Measurements from ENCODE around the gene PPP1R15B.

The PPP1R15B gene

DNA sequence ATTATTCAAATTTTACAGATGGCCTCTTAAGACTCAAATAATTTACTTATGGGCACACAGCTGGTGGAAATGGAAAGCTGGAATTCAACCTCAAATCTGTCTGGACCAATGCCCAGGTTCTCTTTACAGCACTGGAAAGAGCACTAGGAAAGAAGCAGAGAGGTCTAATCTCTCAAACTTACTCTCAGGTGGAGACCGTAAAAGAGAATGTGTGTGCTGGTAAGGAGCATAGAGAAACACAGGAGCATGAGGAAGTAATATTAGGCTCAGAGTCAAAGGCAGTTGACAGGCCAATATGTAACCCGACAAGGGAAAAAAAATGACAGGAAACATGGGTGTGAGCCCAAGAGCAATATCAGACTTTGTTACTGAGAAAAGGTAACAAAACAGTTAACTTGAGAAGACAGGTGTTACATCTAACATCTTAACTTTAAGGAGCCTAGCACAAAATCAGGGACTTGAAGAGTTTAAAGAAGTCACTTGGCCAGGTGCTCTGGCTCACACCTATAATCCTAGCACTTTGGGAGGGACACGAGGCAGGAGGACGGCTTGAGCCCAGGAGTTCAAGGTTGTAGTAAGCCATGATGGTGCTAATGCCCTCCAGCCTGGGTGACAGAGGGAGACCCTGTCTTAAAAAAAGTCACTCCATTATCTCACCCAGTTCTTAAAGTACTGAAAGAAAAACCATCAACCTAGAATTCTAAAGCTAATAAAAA is 20.7 kb downstream of the PPP1R15B start:
- TF ChIP-seq, protein P1, sequence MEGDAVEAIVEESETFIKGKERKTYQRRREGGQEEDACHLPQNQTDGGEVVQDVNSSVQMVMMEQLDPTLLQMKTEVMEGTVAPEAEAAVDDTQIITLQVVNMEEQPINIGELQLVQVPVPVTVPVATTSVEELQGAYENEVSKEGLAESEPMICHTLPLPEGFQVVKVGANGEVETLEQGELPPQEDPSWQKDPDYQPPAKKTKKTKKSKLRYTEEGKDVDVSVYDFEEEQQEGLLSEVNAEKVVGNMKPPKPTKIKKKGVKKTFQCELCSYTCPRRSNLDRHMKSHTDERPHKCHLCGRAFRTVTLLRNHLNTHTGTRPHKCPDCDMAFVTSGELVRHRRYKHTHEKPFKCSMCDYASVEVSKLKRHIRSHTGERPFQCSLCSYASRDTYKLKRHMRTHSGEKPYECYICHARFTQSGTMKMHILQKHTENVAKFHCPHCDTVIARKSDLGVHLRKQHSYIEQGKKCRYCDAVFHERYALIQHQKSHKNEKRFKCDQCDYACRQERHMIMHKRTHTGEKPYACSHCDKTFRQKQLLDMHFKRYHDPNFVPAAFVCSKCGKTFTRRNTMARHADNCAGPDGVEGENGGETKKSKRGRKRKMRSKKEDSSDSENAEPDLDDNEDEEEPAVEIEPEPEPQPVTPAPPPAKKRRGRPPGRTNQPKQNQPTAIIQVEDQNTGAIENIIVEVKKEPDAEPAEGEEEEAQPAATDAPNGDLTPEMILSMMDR (conservative IDR thresholded peaks at IDR 0.05), result no peak

DNA sequence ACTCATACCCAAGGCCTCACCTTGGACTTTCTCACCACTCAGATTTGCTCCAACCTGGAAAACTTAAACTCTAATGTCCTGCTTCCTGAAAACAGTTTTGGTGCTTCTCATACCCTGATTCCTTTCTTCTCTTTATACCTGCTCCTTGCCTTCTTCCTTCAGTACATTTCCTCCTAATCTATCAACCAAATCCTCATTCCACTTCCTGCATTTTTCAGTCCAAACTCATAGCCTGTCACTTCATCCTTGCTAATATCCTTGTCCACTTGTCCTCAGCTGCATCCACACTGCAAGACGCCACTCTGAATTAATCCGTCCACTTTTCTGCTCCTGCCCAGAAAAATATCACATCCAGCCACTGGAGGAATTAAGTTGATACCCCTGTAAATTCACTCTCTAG is 25.9 kb downstream of the PPP1R15B start:
- no peak overlapping the region for H3K27ac ChIP-seq
- TF ChIP-seq, protein P1 (conservative IDR thresholded peaks at IDR 0.05), result no peak

More for the DNA sequence above, 20.7 kb downstream of the PPP1R15B start:
- no peak overlapping the region for H3K27ac ChIP-seq

DNA sequence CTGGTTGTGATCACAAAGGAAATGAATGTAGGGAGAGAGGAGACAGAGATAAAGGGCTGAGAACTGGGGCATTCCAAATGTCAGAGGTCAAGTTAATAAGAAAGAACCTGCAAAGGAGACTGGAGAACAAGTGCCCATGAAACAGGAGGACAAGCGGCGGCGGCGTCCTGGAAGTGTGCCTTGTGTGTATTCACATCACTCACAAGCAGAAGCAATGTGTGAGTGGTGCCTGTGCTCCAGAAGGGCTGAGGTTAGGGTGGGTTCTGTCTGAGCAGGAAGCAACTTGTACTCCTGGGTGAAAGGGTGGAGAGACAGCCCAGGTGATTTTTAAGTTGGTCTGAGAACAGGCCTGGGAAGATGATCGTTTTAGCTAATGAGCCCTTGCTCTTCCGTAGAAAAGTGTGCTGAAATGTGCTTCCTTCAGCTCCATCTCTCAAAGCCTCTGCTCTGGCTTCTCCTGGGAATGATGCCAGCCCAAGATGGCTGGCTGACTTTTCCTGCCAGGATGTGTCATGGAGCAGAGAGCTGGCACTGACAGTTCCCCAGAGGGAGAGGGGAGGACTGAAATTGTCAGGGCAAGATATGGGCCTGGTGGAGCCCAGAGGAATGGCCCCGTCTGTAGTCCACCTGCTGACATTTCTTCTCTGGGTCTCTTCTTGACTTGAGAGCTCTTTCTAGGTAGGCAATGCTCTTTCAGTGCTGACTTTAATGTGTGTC is 26.8 kb downstream of the PPP1R15B start:
- TF ChIP-seq, protein P1 (conservative IDR thresholded peaks at IDR 0.05), result no peak
- H3K27ac ChIP-seq, result peak overlapping the region; percentile 33; the same call in 1 of the 2 replicates

DNA sequence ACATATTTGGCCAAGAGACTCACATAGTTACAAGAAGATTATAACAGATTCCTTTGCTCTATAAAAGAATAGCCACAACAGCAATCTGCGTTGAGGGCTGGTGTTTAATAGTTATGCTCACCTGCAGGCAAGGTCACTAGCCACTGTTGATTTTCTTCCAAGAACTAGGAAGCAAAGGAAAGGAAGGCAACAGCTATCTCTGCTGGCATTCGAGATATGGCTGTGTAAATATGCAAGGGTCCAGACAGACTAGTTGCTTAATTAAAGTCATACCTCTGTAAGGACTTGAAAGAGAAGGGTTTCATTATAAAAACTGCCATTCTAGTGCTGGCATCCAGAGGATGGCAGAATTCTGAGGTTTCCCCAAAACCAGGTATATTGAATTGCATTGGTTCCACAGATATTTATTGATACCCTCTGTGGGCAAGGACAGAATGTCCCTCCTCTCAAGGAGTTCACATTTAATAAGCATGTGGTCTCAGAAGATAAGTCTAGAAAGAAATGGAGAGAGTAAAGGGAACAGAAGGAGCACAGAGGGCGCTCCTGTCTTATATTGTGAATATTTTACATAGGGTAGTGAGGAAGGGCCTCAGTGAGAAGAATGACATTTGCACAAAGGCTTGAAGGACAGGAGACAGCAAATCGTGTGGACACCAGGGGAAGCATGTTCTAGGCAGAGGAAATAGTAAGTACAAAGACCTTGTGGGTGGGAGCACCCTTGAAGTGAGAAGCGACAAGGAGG is 28.3 kb downstream of the PPP1R15B start:
- H3K27ac ChIP-seq, result no peak overlapping the region

DNA sequence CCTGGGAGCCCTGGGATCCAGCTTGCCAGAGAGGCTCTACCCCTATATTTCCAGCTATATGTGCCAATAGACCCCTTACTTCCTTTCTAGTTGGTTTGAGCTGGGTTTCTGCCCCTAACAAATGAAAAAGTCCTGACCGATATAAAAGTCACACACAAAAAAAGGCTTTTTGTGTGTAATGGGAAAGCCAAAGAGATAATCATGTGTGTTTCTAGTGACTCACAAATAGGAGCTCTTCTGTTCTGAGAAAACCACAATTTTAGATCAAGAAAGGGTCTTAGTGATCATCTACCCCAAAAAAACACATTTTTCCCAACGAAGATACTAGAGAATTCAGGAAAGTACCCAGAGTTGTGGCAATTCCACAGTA is 28.9 kb downstream of the PPP1R15B start:
- TF ChIP-seq, protein P1 (conservative IDR thresholded peaks at IDR 0.05), result no peak
- no peak overlapping the region for H3K27ac ChIP-seq

More for the DNA sequence above, 28.3 kb downstream of the PPP1R15B start:
- TF ChIP-seq, protein P1 (conservative IDR thresholded peaks at IDR 0.05), result no peak

DNA sequence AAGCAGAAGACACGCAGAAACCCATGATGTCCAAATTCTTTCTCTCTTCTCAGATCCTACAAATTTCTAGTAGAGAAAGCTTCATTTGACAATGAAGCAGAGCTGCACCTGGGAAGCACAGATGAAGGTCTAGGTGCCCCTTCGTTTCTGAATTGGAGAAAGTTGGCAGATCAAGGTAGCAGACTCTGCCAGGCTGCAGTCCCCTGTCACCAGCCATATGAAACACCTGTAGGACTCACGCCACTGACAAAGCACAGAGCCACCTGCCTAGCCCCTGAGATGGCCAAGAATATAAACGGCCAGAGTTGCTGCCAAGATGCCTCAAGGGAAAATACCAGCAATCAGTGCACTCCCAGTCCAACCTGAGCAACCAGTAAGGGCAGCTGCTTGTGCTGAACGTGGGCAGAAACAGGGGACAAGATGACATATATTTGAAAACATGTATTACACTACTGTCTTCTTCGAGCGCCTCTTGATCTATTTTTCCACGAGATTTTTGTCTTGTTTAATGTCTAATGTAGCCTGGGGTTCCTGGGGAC is 31.3 kb downstream of the PPP1R15B start:
- TF ChIP-seq, protein P1 (conservative IDR thresholded peaks at IDR 0.05), result no peak
- no peak overlapping the region; the same call in 1 of the 2 replicates for H3K27ac ChIP-seq
